KMS-11 (cell line): ENCODE data around the gene BCDIN3D.

Experiments used
- H2AFZ ChIP-seq: fragments of 200-600 bp; sonication (generic); 2 replicates; pipeline ENCODE4 v1.6.1; 2016; ENCODE audit warnings: antibody characterized with exemption, mixed run types, low read depth
- H3K27ac ChIP-seq: fragments of 200-600 bp; sonication (generic); 2 replicates; pipeline ENCODE4 v1.6.1; 2016; ENCODE audit warnings: mild to moderate bottlenecking, mixed run types
- H3K27me3 ChIP-seq: fragments of 200-600 bp; sonication (generic); 2 replicates; pipeline ENCODE4 v1.6.1; 2017; ENCODE audit warnings: mild to moderate bottlenecking, low read depth, mixed run types, moderate library complexity; ENCODE audit not compliant: insufficient read depth
- H3K36me3 ChIP-seq: fragments of 200-600 bp; sonication (generic); 2 replicates; pipeline ENCODE4 v1.6.1; 2017; ENCODE audit warnings: mild to moderate bottlenecking, mixed run types; ENCODE audit not compliant: insufficient read depth
- H3K4me1 ChIP-seq: fragments of 200-600 bp; sonication (generic); 2 replicates; pipeline ENCODE4 v1.6.1; 2016; ENCODE audit warnings: mild to moderate bottlenecking, low read depth, mixed run types; ENCODE audit not compliant: poor library complexity, severe bottlenecking
- H3K4me2 ChIP-seq: fragments of 200-600 bp; sonication (generic); 2 replicates; pipeline ENCODE4 v1.7.0; 2016; ENCODE audit warnings: mild to moderate bottlenecking, mixed run types
- H3K4me3 ChIP-seq: fragments of 200-600 bp; sonication (generic); IDR thresholded peaks from 2 replicates; pipeline ENCODE4 v1.6.1; 2017; ENCODE audit warnings: low read depth, low read length, mixed read lengths; ENCODE audit not compliant: insufficient read depth
- H3K79me2 ChIP-seq: fragments of 200-600 bp; sonication (generic); 2 replicates; pipeline ENCODE4 v1.6.1; 2016; ENCODE audit warnings: low read depth, mixed run types; ENCODE audit not compliant: insufficient read depth
- H3K9ac ChIP-seq: fragments of 200-600 bp; sonication (generic); 2 replicates; pipeline ENCODE4 v1.6.1; 2016; ENCODE audit warnings: mild to moderate bottlenecking, mixed run types
- H4K20me1 ChIP-seq: fragments of 200-600 bp; sonication (generic); 2 replicates; pipeline ENCODE4 v1.6.1; 2016; ENCODE audit warnings: mild to moderate bottlenecking, mixed run types; ENCODE audit not compliant: insufficient read depth
- TF ChIP-seq, protein P1 (sequence below): fragments of 200-600 bp; sonication (generic); conservative IDR thresholded peaks from 2 replicates; pipeline ENCODE4 v1.6.1; 2017; ENCODE audit warnings: low read depth, mild to moderate bottlenecking, antibody characterized with exemption, low read length, moderate library complexity, mixed read lengths

BCDIN3D gene

GRCh38 chr12:49789992-49790391, 52.9 kb downstream of the BCDIN3D start:
- TF ChIP-seq, protein P1, sequence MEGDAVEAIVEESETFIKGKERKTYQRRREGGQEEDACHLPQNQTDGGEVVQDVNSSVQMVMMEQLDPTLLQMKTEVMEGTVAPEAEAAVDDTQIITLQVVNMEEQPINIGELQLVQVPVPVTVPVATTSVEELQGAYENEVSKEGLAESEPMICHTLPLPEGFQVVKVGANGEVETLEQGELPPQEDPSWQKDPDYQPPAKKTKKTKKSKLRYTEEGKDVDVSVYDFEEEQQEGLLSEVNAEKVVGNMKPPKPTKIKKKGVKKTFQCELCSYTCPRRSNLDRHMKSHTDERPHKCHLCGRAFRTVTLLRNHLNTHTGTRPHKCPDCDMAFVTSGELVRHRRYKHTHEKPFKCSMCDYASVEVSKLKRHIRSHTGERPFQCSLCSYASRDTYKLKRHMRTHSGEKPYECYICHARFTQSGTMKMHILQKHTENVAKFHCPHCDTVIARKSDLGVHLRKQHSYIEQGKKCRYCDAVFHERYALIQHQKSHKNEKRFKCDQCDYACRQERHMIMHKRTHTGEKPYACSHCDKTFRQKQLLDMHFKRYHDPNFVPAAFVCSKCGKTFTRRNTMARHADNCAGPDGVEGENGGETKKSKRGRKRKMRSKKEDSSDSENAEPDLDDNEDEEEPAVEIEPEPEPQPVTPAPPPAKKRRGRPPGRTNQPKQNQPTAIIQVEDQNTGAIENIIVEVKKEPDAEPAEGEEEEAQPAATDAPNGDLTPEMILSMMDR: no peak
- H3K4me1 ChIP-seq: peaks cover 3% of the 10 kb centered on the region

GRCh38 chr12:49787672-49788071, 55.2 kb downstream of the BCDIN3D start:
- no peak overlapping the region for H3K27ac ChIP-seq
- peaks cover 8% of the 10 kb centered on the region; the same call in 1 of the 2 replicates for H3K27me3 ChIP-seq
- no peak overlapping the region for H3K9ac ChIP-seq
- TF ChIP-seq, protein P1: no peak
- peaks cover 8% of the 10 kb centered on the region for H3K4me1 ChIP-seq
- H3K36me3 ChIP-seq: no peaks in the 10 kb centered on the region
- no peak overlapping the region for H3K4me2 ChIP-seq
- no peak overlapping the region for H3K4me3 ChIP-seq
- H2AFZ ChIP-seq: no peak overlapping the region
- H3K79me2 ChIP-seq: no peaks in the 10 kb centered on the region
- H4K20me1 ChIP-seq: no peaks in the 10 kb centered on the region

More at GRCh38 chr12:49789992-49790391, 52.9 kb downstream of the BCDIN3D start:
- peaks cover 8% of the 10 kb centered on the region; the same call in 1 of the 2 replicates for H3K27me3 ChIP-seq
- H3K9ac ChIP-seq: no peak overlapping the region
- H3K36me3 ChIP-seq: no peaks in the 10 kb centered on the region
- H3K4me3 ChIP-seq: no peak overlapping the region
- H3K4me2 ChIP-seq: no peak overlapping the region
- H3K79me2 ChIP-seq: no peaks in the 10 kb centered on the region
- no peak overlapping the region for H2AFZ ChIP-seq
- no peak overlapping the region for H3K27ac ChIP-seq
- no peaks in the 10 kb centered on the region for H4K20me1 ChIP-seq
